Activated T-cell treated with anti-CD3 and anti-CD28 coated beads, Interleukin-2, amount 50 U/mL, for 24 hours (primary cell): ENCODE results near the gene CFLAR.
"Not testable (repeated sequence)": the region's sequence is repeated elsewhere in the genome, so short reads cannot be mapped to it uniquely, and the experiment has no call there.

Experiments used
- DNase-seq: peaks from one replicate; pipeline ENCODE4 v3.0.0-alpha.2; 2020
- H3K27ac Mint-ChIP-seq: 2 replicates; pipeline ENCODE4 v1.8.0; 2020; ENCODE audit warnings: mild to moderate bottlenecking, mixed read lengths
- H3K27me3 Mint-ChIP-seq: 2 replicates; pipeline ENCODE4 v1.8.0; 2020; ENCODE audit warnings: mixed read lengths
- H3K36me3 Mint-ChIP-seq: 2 replicates; pipeline ENCODE4 v1.8.0; 2020; ENCODE audit warnings: low read depth, mixed read lengths
- H3K4me1 Mint-ChIP-seq: 2 replicates; pipeline ENCODE4 v1.8.0; 2020; ENCODE audit warnings: low read depth, mixed read lengths
- H3K4me3 Mint-ChIP-seq: 2 replicates; pipeline ENCODE4 v1.8.0; 2020; ENCODE audit warnings: mild to moderate bottlenecking, moderate library complexity, mixed read lengths
- H3K9me3 Mint-ChIP-seq: 2 replicates; pipeline ENCODE4 v1.8.0; 2020; ENCODE audit warnings: mixed read lengths

The CFLAR gene

DNA sequence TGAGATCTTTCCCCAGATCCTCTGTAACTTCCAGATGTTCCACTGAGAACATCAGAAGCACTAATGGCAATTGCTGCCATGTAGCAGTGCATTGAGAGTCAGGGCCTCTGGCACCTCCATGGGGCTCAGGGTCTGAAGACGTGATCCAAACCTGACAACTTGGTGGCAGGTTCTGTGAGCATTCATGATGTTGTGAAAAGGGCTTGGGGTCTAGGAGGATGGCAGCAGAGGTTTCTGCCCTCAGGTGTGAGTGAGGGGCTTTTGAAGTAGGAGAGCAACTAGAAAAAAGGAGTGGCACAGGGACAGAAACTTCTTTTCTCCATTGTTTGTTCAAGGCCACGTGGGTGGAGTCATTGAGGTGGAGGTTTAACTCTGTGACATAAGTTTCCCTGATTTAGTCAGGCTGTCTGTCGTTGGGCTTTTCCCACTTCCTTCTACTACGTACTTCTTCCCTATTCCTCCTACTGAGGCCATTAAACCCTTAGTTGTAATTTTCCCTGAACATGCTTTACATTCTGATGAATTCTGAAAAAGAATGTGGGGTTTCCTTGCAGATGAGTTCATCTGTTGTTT lies 13.1 kb downstream of the CFLAR start:
- peaks cover 69% of the 10 kb centered on the region for H3K4me1 Mint-ChIP-seq
- H3K36me3 Mint-ChIP-seq, result peaks cover 66% of the 10 kb centered on the region
- H3K27me3 Mint-ChIP-seq, result no peaks in the 10 kb centered on the region
- peak overlapping the region; percentile 90 for H3K4me3 Mint-ChIP-seq
- no peaks in the 10 kb centered on the region for H3K9me3 Mint-ChIP-seq
- H3K27ac Mint-ChIP-seq, result peak overlapping the region; percentile 99
- peak; percentile 72 for DNase-seq

DNA sequence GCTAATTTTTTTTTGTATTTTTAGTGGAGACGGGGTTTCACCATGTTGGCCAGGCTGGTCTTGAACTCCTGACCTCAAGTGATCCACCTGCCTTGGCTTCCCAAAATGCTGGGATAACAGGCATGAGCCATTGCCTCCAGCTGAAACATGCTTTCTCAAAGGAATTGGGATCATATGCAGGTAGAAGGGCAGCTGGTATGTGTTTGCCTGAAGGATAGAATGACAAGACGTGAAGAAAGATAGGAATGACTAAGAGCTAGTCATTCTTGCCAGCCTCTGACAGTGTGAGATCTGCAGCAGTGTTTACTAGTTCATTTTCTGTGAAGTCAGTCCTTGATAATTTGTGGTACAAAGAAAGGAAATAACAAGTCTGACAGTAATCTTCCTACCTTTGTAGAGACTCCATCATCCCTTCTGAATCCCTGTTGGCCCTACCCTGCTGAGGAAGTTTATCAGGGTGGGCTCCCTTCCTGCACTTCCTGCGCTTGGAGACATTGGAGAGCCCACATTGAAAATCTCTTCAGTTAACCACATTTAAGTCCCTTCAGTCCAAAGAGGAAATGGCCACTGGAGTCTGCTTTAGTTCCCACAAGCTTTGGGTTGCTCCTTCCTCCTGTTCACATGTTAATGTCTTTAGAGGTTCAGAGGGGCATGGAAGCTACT lies 14.7 kb downstream of the CFLAR start:
- H3K4me3 Mint-ChIP-seq, result peak overlapping the region; percentile 90
- no peaks in the 10 kb centered on the region for H3K9me3 Mint-ChIP-seq
- peaks cover 63% of the 10 kb centered on the region for H3K4me1 Mint-ChIP-seq
- peak; percentile 68 for DNase-seq
- peak overlapping the region; percentile 99 for H3K27ac Mint-ChIP-seq
- H3K27me3 Mint-ChIP-seq, result no peaks in the 10 kb centered on the region
- H3K36me3 Mint-ChIP-seq, result peaks cover 67% of the 10 kb centered on the region

DNA sequence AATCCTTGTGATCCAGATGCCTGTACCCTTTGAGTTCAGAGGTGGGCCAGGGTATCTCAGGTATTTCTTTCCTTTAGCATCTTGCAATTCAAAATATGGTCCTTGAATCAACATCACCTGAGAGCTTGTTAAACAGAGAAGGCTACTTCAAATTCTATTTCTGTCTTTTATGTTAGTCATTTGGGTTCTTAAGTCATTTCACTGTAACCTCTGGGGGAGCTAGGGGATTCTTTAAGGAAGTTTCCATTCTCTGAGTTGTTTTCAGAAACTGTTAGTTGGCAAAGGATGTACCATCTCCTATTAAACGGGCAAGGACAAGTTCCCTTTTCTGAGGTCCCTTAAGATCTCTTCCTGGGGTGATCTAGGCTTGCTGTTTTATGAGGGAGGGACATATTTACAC lies 16.6 kb downstream of the CFLAR start:
- Mint-ChIP-seq H3K27me3 (no peaks in the 10 kb centered on the region), H3K4me3 (peak overlapping the region; percentile 90), H3K36me3 (peaks cover 81% of the 10 kb centered on the region), H3K27ac (peak overlapping the region; percentile 99), H3K9me3 (no peaks in the 10 kb centered on the region), H3K4me1 (peaks cover 61% of the 10 kb centered on the region)
- no peak for DNase-seq

DNA sequence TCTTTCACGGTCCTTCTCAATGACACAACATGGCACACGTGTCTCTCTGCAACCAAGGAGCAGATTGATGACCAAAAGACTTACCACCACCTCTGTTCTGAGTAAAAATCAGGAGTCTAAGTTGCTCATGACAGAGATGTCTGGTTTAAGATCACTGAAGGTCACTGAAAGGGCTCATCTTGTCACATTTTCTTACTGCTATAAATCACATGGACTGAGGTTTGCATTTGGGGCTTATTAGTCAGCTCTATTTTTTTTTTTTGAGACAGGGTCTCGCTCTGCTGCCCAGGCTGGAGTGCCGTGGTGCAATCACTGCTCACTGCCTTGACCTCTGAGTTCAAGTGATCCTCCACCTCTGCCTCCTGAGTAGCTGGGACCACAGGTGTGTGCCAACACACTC lies 19.4 kb downstream of the CFLAR start:
- Mint-ChIP-seq H3K36me3 (peaks cover 96% of the 10 kb centered on the region), H3K27ac (peak overlapping the region; percentile 91), H3K4me1 (peaks cover 69% of the 10 kb centered on the region), H3K27me3 (no peaks in the 10 kb centered on the region), H3K9me3 (no peaks in the 10 kb centered on the region), H3K4me3 (peak overlapping the region; percentile 53)
- DNase-seq, result no peak

DNA sequence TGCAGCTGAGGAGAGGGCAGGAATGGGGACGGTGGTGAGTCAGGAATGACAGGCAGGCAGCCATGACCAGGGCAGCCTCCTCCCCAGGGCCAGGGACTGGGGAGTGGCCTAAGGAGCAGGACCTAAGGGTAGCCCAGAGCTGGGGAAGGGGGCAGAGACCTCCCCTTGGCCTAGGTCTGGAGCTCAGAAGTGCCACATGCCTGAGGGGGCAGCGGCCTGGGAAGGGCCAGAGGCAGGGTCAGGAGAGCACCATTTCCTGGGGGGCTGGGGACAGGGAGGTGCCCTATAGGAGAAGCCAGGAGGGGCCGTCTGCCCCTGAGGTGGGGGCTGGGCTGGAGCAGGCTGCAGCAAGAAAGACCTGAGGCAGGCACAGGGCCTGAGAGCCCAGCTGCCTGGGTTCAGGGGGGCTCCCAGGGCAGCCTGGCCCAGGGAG lies 20.9 kb downstream of the CFLAR start:
- H3K27me3 Mint-ChIP-seq, result no peaks in the 10 kb centered on the region
- peaks cover 74% of the 10 kb centered on the region for H3K4me1 Mint-ChIP-seq
- peaks cover 94% of the 10 kb centered on the region for H3K36me3 Mint-ChIP-seq
- H3K9me3 Mint-ChIP-seq, result no peaks in the 10 kb centered on the region
- H3K4me3 Mint-ChIP-seq, result peak overlapping the region; percentile 11
- peak overlapping the region; percentile 91 for H3K27ac Mint-ChIP-seq
- no peak for DNase-seq

DNA sequence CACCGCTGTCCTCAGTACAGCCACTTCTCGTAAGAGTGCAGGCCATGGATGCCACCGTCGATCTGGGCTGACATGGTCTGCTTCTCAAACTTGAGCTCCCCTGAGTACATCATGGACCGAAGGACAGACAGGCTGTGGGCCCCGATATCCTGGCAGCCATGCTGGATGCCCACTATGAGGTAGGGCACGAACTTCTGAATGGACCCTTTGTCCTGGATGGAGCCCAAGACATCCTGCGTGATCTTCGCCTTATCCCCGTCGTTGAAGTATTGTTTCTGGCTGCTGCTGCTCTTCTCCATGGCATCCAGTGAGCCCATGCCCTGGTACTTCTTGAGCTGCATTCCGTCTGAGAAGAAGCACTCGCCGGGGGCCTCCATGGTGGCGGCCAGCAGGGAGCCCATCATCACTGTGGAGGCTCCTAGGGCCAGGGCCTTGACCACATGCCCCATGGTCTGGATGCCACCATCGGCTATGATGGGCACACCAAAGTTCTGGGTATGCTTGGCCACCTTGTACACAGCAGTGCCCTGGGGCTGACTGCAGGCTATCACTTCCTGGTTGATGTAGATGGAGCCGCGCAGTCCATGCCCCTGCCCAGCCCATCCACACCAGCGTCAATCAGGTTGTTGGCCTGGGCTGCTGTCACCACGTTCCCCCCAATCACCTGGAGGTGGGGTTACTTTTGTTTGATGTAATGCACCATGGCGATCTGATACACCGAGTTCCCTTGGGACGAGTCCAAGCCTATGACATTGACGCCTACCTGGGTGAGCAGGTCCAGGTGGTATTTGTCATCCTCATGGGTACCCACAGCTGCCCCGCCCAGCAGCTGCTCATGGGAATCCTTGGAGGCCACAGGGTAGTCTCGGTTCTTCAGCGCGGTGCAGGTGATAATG lies 21.8 kb downstream of the CFLAR start:
- H3K27ac Mint-ChIP-seq, result peak overlapping the region; percentile 79
- peaks cover 69% of the 10 kb centered on the region for H3K4me1 Mint-ChIP-seq
- H3K9me3 Mint-ChIP-seq, result no peaks in the 10 kb centered on the region
- no peak for DNase-seq
- no peak overlapping the region for H3K4me3 Mint-ChIP-seq
- peaks cover 95% of the 10 kb centered on the region for H3K36me3 Mint-ChIP-seq
- no peaks in the 10 kb centered on the region for H3K27me3 Mint-ChIP-seq

DNA sequence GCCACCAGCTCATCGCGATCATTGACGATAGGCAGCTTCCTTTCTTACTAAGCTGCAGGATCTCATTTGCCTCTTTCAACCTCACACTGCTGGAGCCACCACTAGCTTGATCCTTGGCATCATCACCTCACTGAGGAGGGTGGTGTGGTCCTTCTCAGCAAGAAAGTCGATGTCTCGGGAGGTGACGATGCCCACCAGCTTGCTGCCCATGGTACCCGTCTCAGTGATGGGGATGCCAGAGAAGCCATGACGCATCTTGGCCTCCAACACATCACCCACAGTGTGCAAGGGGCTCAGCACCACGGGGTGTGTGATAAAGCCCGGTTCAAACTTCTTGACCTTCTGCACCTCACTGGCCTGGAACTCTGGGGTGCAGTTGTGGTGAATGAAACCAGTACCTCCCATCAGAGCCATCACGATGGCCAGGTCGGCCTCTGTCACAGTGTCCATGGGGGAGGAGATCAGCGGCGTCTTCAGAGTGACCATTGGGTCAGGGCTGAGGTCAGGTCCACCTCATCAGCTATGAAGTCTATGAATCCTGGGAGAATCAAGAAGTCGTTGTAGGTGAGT lies 22.5 kb downstream of the CFLAR start:
- H3K9me3 Mint-ChIP-seq, result no peaks in the 10 kb centered on the region
- H3K27me3 Mint-ChIP-seq, result no peaks in the 10 kb centered on the region
- DNase-seq, result no peak
- H3K4me1 Mint-ChIP-seq, result peaks cover 63% of the 10 kb centered on the region
- H3K27ac Mint-ChIP-seq, result peak overlapping the region; percentile 78
- peaks cover 95% of the 10 kb centered on the region for H3K36me3 Mint-ChIP-seq
- H3K4me3 Mint-ChIP-seq, result peak overlapping the region; percentile 37

DNA sequence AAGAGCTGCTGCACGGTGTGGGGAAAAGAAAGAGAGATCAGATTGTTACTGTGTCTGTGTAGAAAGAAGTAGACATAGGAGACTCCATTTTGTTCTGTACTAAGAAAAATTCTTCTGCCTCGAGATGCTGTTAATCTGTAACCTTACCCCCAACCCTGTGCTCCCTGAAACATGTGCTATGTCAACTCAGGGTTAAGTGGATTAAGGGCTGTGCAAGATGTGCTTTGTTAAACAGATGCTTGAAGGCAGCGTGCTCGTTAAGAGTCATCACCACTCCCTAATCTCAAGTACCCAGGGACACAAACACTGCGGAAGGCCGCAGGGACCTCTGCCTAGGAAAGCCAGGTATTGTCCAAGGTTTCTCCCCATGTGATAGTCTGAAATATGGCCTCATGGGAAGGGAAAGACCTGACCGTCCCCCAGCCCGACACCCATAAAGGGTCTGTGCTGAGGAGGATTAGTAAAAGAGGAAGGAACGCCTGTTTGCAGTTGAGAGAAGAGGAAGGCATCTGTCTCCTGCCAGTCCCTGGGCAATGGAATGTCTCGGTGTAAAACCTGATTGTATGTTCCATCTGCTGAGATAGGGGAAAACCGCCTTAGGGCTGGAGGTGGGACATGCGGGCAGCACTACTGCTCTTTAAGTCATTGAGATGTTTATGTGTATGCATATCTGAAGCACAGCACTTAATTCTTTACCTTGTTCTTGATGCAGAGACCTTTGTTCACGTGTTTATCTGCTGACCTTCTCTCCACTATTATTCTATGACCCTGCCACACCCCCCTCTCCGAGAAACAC lies 23.2 kb downstream of the CFLAR start:
- Mint-ChIP-seq H3K27ac (peak overlapping the region; percentile 78), H3K4me1 (peaks cover 60% of the 10 kb centered on the region), H3K4me3 (peak overlapping the region; percentile 37), H3K36me3 (peaks cover 95% of the 10 kb centered on the region)
- H3K27me3 Mint-ChIP-seq, DNase-seq, H3K9me3 Mint-ChIP-seq: not testable (repeated sequence)

DNA sequence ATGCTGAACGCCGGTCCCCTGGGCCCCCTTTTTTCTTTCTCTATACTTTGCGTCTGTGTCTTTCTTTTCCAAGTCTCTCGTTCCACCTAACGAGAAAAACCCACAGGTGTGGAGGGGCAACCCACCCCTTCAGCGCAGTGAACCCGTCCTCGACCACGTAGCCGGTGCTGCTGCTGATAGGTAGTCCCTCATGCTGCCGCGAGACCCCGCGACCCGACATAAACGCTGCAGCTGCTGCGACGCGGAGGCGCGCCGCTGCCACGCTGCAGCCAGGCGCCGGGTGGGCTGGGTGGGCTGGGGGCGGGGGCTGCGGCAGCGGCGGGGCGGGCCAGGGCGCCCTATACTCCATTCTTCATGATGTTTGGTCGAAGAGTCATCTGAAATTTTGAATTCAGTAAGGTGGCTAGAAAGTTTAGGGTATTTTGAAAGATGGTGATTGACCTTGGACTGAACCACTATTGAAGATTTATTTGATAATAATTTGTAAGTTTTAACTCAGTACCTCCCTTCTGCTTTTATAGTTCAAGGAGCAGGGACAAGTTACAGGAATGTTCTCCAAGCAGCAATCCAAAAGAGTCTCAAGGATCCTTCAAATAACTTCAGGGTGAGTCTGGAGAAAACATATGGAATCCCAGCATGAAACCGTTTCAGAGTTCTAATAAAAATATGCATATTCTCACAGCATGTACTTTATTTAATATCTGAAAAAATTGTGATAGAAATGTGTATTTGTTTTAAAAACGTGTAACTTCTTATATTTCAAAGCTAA lies 24.1 kb downstream of the CFLAR start:
- H3K27me3 Mint-ChIP-seq, result no peaks in the 10 kb centered on the region
- H3K27ac Mint-ChIP-seq, result peak overlapping the region; percentile 78
- no peak for DNase-seq
- H3K4me1 Mint-ChIP-seq, result peaks cover 55% of the 10 kb centered on the region
- H3K9me3 Mint-ChIP-seq, result no peaks in the 10 kb centered on the region
- peaks cover 97% of the 10 kb centered on the region for H3K36me3 Mint-ChIP-seq
- no peak overlapping the region for H3K4me3 Mint-ChIP-seq

DNA sequence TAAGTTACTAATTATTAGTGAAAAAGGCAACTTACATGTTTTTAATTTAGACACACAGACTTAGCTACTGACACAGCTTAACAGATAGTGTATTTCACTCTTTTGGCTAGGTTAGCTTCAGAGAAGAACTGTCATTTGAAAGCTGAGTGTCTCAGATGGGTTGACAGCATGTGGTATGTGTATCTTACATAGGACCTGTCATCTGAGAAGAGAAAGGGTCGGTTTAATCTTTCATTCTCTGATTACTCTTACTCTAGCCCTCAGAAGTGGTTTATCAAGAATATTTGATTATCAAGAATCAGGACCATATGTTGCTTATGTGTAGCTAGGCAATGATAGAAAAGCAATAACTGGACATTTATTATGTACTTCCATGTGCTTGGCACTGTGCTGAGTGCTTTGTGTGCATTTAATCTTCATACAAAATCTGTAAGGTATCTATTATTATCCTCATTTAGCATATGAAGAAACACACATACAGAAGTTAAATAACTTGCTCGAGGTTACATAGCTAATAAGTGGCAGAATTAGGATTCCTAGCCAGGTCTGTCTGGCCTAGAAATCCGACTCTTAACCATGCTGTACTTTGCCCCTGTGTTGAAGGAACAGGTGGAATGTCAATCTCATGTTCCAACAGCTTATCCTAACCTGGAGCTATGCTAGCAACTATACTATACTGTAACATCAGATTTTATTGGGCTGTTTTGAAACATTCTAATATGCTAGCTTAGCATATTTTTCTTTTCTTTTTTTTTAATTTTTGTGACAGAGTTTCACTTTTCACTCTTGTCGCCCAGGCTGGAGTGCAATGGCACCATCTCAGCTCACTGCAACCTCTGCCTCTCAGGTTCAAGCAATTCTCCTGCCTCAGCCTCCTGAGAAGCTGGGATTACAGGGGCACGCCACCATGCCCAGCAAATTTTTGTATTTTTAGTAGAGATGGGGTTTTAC lies 28.4 kb downstream of the CFLAR start:
- Mint-ChIP-seq H3K27ac (peak overlapping the region; percentile 57), H3K4me3 (no peak overlapping the region), H3K4me1 (peaks cover 34% of the 10 kb centered on the region), H3K36me3 (peaks cover 90% of the 10 kb centered on the region), H3K27me3 (no peaks in the 10 kb centered on the region), H3K9me3 (no peaks in the 10 kb centered on the region)
- no peak for DNase-seq

DNA sequence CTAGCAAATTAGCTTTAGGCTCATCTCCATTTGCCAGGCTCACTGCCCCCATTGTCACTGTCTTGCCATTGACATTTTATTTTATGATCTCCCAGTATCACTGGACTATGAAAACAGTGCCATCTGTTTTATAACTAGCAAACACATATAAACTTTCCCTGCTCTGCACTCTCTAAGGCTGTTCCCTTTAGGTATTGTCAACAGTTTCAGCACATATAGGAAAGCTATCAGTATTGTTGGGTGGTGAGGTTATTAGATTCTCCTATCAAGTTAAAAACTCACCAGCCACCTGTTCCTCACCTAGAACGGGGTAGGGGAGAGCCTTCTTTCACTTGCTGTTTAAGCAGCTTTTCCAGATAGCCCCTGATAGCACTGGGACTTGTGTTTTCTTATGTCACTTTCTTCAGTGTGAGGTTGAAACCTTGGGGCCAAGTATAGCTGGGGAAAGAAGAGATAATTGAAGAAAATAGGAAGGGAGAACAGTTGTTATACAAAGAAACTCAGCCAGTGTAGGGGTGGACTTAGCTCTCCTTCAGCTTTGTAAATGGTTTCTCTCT lies 32.5 kb downstream of the CFLAR start:
- DNase-seq, result no peak
- Mint-ChIP-seq H3K36me3 (peaks cover 91% of the 10 kb centered on the region), H3K4me1 (peaks cover 52% of the 10 kb centered on the region), H3K27me3 (no peaks in the 10 kb centered on the region), H3K27ac (peak overlapping the region; percentile 61), H3K4me3 (no peak overlapping the region), H3K9me3 (no peaks in the 10 kb centered on the region)

DNA sequence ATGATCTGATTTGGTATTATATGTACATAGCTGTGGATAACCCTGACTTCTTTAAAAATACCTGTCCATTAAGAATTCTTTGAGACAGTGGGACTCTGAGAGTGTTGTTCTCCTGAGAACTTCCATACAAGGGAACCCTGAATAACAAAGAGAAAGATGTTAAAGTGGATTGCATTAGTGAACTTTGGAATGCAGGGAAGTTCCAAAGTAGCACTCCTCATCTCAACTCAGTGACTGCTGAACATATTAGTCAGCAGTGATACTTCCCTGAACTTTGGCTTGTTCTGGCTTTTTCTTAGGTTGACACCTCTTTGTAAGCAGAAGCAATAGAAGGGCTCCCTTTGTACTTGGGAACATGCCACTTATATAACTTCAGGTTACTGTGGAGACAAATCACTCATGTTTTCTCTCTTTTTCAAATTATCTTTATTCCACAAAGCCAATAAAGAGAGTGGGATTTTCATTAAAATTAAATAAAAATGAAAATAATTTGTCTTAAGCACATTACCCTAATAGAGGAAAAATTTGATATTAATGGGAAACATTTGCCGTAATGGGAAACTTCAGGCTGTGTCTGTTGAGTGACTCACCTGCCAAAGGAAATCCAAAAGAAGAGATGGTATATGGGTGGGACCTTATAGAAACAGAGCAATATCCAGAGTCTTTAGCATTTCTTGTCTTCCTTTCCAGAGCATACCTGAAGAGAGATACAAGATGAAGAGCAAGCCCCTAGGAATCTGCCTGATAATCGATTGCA lies 33.3 kb downstream of the CFLAR start:
- Mint-ChIP-seq H3K36me3 (peaks cover 87% of the 10 kb centered on the region), H3K4me3 (no peak overlapping the region), H3K27ac (peak overlapping the region; percentile 87), H3K4me1 (peaks cover 52% of the 10 kb centered on the region), H3K27me3 (no peaks in the 10 kb centered on the region), H3K9me3 (no peaks in the 10 kb centered on the region)
- no peak for DNase-seq
